ENCODE results near the gene GAGE12J.
"Not testable (repeated sequence)": the region's sequence is repeated elsewhere in the genome, so short reads cannot be mapped to it uniquely, and the experiment has no call there.

Gene GAGE12J, protein sequence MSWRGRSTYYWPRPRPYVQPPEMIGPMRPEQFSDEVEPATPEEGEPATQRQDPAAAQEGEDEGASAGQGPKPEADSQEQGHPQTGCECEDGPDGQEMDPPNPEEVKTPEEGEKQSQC

DNA sequence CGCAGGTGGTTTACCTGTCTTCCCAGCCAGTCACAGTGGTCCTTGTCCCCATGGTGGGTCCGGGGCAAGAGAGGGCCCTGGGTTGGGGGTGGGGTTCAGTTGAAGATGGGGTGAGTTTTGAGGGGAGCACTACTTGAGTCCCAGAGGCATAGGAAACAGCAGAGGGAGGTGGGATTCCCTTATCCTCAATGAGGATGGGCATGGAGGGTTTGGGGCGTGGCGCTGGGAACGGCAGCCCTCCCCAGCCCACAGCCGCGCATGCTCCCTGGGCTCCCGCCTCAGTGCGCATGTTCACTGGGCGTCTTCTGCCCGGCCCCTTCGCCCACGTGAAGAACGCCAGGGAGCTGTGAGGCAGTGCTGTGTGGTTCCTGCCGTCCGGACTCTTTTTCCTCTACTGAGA, at the start of gene GAGE12J:
Gene GAGE12J (plus strand): TSS at position 301 of the 400 bp plus-strand sequence. CDS start 1,157 bp downstream, outside the sequence.
- DNase-seq (ENCODE audit: low spot score); H3K4me1 Mint-ChIP-seq (ENCODE audit: low read depth); H3K9me3 Mint-ChIP-seq; H3K4me3 Mint-ChIP-seq; H3K27me3 Mint-ChIP-seq (ENCODE audit: low read depth); H3K36me3 Mint-ChIP-seq (ENCODE audit: low read depth); H3K27ac Mint-ChIP-seq: not testable (repeated sequence)

DNA sequence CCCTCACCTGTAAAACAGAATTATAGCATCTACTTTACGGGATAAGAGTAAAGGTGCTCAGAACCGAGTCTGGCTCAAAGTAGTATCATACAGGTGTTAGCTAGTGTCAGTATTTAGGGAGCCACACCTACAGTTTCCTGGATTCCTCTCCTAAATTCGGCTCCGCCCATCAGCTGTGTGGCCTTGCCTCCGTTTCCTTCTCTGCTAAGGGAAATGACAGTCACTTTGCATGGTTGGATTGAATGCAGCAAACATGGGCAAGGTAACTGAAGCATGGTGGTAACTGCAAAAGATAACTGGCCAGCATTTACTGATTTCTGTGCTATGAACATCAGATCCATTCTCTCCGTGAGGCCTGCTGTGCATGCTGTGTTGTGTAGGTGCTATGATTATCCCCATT, 49.4 kb upstream of the GAGE12J start:
- Mint-ChIP-seq H3K4me1 (ENCODE audit: low read depth) (peaks cover 61% of the 10 kb centered on the region), H3K9me3 (no peaks in the 10 kb centered on the region), H3K4me3 (peak overlapping the region; percentile 76), H3K27ac (peak overlapping the region; percentile 92), H3K36me3 (ENCODE audit: low read depth) (peaks cover 46% of the 10 kb centered on the region), H3K27me3 (ENCODE audit: low read depth) (no peaks in the 10 kb centered on the region)
- DNase-seq (ENCODE audit: low spot score): no peak

DNA sequence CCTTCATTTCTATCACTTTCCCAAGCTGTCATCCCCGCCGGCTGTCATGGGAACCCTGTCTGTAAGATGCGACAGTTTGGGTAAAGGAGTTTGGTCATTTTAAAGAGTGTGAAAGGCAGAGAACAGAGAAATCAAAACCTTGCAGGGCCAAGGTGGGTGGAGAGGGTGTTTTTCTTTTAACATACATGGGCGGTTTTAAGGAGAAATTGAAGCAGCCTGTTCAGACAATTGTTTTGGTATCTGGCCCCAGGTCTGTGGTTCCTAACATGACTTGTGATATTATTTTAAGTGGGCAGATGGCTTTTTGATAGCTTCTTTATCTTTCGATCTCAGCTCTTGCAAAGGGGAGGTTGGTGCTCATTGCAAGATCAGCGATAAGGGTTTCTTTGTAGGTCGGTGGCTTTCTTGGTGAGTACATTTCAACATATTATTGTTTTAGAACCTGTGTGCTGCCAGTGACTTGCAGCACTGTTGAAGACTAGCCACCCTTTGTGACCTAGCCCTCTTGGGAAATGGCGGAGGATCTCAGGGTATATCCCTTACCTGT, 48.6 kb upstream of the GAGE12J start:
- Mint-ChIP-seq H3K27ac (peak overlapping the region; percentile 92), H3K27me3 (ENCODE audit: low read depth) (no peaks in the 10 kb centered on the region), H3K4me1 (ENCODE audit: low read depth) (peaks cover 65% of the 10 kb centered on the region), H3K4me3 (peak overlapping the region; percentile 76), H3K9me3 (no peaks in the 10 kb centered on the region), H3K36me3 (ENCODE audit: low read depth) (peaks cover 55% of the 10 kb centered on the region)
- DNase-seq (ENCODE audit: low spot score): peak; percentile 65

DNA sequence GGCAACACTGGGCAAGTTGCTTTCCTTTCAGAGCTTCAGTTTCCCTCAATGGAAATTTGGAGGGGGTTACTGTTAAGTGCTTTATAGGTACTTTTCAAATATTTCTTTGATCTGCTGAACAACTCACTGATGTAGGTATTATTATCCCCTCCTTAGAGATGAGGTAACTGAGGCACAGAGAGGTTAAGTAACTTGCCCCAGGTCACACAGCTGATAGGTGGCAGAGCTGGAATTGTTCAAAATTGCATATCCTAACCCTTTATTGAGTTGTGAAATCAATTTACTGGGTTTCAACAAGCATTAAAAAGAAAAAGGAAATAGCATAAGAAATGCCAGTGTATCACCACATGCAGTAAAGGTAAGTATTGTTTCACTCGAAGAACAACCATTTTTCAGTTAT, 45.6 kb upstream of the GAGE12J start:
- no peak for DNase-seq (ENCODE audit: low spot score)
- H3K9me3 Mint-ChIP-seq: no peaks in the 10 kb centered on the region
- peaks cover 64% of the 10 kb centered on the region for H3K36me3 Mint-ChIP-seq (ENCODE audit: low read depth)
- H3K4me1 Mint-ChIP-seq (ENCODE audit: low read depth): peaks cover 62% of the 10 kb centered on the region
- peak overlapping the region; percentile 36 for H3K4me3 Mint-ChIP-seq
- H3K27ac Mint-ChIP-seq: peak overlapping the region; percentile 95
- no peaks in the 10 kb centered on the region for H3K27me3 Mint-ChIP-seq (ENCODE audit: low read depth)

DNA sequence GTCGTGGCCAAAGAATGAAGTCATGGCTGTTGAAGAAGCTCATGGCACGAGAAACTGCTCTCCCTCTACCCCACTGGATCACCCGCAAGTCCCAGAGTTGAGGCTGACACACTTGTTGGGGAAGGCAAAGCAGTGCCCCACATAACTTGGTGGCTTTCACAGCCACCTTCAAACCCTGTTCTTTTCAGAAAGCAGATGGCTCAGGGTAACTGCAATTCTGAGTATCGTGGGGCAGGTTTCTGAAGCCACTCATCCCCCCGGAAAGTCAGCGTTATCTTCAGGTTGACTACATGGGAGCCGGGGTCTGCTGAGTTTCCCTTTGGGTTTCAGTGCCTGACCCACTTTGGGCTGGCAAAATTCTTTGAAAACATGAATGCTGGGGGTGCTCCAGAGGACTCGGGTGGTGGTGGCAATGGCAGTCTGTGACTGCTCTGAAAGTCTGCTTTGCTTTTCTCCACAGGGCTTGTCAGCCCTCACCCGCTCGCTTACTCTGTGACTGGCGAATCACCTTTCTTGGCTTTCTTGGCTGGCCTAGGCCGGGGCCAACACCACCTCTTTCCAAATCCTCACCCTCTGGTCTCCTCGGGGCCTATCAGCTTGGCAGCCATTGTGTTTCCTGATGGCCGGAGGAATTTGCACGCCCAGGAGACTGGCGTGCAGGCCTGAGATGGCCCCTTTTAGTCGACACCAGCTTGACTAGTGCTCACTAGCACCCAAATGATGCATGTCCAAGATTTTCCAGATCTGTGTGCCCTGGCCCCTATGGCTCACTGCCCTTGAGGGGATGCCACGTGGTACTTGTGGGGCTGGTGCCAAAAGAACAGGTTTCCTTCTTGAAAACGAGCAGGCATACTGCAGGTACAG, 44.9 kb upstream of the GAGE12J start:
- Mint-ChIP-seq H3K4me1 (ENCODE audit: low read depth) (peaks cover 56% of the 10 kb centered on the region), H3K4me3 (peak overlapping the region; percentile 73), H3K27me3 (ENCODE audit: low read depth) (no peaks in the 10 kb centered on the region), H3K9me3 (no peaks in the 10 kb centered on the region), H3K27ac (peak overlapping the region; percentile 95), H3K36me3 (ENCODE audit: low read depth) (peaks cover 60% of the 10 kb centered on the region)
- no peak for DNase-seq (ENCODE audit: low spot score)

DNA sequence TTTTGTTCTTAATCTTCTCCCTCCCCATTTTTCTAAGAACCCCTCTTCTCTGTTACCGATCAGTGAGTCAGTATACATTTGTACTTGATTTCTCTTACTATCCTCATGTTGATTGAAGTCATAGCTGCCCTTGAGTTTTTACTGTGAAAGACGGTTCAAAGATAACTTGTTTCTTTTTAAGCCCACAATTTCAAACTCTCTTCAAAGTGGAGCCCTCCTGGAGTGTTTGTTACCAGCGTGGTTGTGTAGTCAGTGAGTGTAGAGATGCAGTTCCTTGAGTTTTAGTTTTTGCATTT, 44.4 kb upstream of the GAGE12J start:
- Mint-ChIP-seq H3K27ac (peak overlapping the region; percentile 95), H3K36me3 (ENCODE audit: low read depth) (peaks cover 63% of the 10 kb centered on the region), H3K4me1 (ENCODE audit: low read depth) (peaks cover 57% of the 10 kb centered on the region), H3K9me3 (no peaks in the 10 kb centered on the region), H3K27me3 (ENCODE audit: low read depth) (no peaks in the 10 kb centered on the region), H3K4me3 (peak overlapping the region; percentile 73)
- no peak for DNase-seq (ENCODE audit: low spot score)

DNA sequence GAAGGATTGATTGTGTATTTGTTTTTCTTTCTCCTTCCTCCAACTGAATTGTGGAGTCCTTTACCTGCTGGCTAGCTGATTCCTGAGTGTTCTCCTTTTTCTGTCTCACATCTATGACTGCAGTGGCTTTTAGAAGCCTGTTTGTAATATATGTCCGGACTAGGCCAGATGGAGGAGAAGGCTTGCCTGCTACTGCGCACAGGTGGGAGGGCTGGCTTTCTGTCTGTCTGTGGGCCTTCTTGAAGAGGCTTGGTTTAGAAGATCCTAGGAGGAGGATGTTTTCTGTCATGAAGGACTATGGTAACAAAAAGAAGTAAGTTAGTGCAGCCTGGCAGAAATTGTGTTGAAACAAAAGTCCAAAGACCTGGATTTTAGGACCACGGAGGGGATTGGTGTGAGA, 43.8 kb upstream of the GAGE12J start:
- Mint-ChIP-seq H3K27ac (peak overlapping the region; percentile 95), H3K4me1 (ENCODE audit: low read depth) (peaks cover 55% of the 10 kb centered on the region), H3K36me3 (ENCODE audit: low read depth) (peaks cover 67% of the 10 kb centered on the region), H3K4me3 (peak overlapping the region; percentile 73), H3K27me3 (ENCODE audit: low read depth) (no peaks in the 10 kb centered on the region), H3K9me3 (no peaks in the 10 kb centered on the region)
- no peak for DNase-seq (ENCODE audit: low spot score)

DNA sequence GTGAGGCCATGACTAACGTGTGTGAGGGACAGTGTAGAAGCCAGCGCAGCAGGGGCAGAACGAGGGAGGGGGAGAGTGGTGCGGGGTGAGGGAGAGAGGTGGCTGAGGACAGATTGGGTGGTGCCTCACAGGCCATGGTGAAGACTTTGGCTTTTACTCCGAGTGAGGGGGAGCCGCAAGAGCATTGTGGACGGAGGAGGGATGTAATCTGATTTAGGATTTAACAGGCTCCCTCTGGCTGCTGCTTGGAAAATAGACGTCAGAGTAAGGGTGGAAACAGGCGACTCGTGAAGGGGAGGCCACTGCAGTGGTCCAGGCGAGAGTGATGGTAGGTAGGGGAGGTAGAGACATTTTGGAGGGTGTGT, 39.2 kb upstream of the GAGE12J start:
- Mint-ChIP-seq H3K27me3 (ENCODE audit: low read depth) (no peaks in the 10 kb centered on the region), H3K27ac (peak overlapping the region; percentile 31), H3K4me3 (no peak overlapping the region), H3K36me3 (ENCODE audit: low read depth) (peaks cover 44% of the 10 kb centered on the region), H3K4me1 (ENCODE audit: low read depth) (peaks cover 21% of the 10 kb centered on the region), H3K9me3 (no peaks in the 10 kb centered on the region)
- DNase-seq (ENCODE audit: low spot score): no peak

DNA sequence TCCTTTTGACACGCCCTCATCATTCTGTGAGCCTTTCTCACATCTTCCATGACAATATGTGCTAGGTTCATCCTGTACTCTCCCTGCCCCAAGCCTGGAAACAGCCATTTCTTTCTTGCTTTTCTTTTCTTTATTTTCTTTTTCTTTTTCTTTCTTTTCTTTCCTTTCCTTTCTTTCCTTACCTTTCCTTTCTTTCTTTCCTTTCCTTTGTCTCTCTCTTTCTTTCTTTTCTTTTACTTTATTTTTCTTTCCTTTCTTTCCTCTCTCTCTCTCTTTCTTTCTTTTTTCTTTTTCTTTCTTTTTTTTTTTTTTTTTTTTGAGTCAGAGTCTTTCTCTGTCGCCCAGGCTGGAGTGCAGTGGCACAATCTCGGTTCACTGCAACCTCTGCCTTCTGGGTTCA, 37.6 kb upstream of the GAGE12J start:
- Mint-ChIP-seq H3K4me3 (no peak overlapping the region), H3K27ac (no peak overlapping the region), H3K36me3 (ENCODE audit: low read depth) (peaks cover 40% of the 10 kb centered on the region), H3K4me1 (ENCODE audit: low read depth) (peaks cover 20% of the 10 kb centered on the region), H3K27me3 (ENCODE audit: low read depth) (no peaks in the 10 kb centered on the region), H3K9me3 (no peaks in the 10 kb centered on the region)
- DNase-seq (ENCODE audit: low spot score): no peak

DNA sequence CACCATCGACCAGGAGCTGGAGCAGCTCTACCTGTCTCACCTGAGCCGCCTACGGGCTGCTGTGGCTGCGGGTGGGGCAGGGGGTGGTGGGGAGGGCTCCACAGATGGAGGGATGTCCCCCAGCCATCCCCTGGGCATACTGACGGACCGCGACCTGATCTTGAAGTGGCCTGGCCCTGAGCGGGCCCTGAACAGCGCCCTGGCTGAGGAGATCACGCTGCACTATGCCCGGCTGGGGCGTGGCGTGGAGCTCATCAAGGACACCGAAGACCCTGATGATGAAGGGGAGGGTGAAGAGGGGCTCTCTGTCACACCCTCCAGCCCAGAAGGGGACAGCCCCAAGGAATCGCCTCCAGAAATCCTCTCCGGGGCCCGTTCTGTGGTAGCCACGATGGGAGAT, 35.7 kb upstream of the GAGE12J start:
- no peak overlapping the region for H3K4me3 Mint-ChIP-seq
- peaks cover 30% of the 10 kb centered on the region for H3K36me3 Mint-ChIP-seq (ENCODE audit: low read depth)
- peaks cover 18% of the 10 kb centered on the region for H3K4me1 Mint-ChIP-seq (ENCODE audit: low read depth)
- no peak for DNase-seq (ENCODE audit: low spot score)
- no peak overlapping the region for H3K27ac Mint-ChIP-seq
- no peaks in the 10 kb centered on the region for H3K27me3 Mint-ChIP-seq (ENCODE audit: low read depth)
- no peaks in the 10 kb centered on the region for H3K9me3 Mint-ChIP-seq

DNA sequence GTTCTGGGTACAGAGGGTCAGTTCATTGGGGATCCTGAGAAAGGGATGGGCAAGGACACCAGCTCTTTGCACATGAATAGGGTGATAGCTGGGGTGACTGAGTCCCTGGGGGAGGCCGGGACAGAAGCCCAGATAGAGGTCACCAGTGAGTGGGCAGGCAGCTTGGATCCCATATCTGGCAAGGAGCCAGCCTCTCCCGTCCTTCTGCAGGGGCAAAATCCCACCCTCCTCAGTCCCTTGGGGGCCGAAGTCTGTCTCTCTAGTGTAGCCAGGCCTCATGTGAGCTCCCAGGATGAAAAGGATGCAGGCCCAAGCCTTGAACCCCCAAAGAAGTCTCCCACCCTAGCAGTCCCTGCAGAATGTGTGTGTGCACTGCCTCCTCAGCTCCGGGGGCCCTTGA, 35.3 kb upstream of the GAGE12J start:
- Mint-ChIP-seq H3K27me3 (ENCODE audit: low read depth) (no peaks in the 10 kb centered on the region), H3K36me3 (ENCODE audit: low read depth) (peaks cover 30% of the 10 kb centered on the region), H3K27ac (no peak overlapping the region), H3K4me1 (ENCODE audit: low read depth) (peaks cover 18% of the 10 kb centered on the region), H3K9me3 (no peaks in the 10 kb centered on the region), H3K4me3 (no peak overlapping the region)
- DNase-seq (ENCODE audit: low spot score): no peak

DNA sequence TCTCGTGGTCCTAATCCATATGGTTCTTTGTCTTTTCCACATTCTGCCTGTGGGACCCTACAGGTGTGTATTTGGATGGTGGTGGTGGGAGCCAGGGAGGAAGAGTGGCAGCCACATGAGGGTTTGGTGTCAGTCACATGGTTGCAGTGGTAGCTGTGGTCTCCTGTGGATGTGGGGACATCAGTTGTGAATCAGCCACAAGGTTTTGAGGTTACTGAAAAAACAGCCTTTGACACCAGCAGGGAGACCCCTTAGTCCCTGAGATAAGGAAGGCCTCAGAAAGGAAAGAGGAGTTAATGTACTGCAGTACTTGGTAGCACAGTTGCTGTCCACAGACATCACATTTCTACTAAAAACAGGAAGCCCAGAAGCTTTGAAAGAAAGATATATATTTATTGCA, 34.2 kb upstream of the GAGE12J start:
- H3K4me3 Mint-ChIP-seq: no peak overlapping the region
- peaks cover 20% of the 10 kb centered on the region for H3K4me1 Mint-ChIP-seq (ENCODE audit: low read depth)
- no peak for DNase-seq (ENCODE audit: low spot score)
- peaks cover 22% of the 10 kb centered on the region for H3K36me3 Mint-ChIP-seq (ENCODE audit: low read depth)
- H3K9me3 Mint-ChIP-seq: no peaks in the 10 kb centered on the region
- H3K27ac Mint-ChIP-seq: peak overlapping the region; percentile 31
- H3K27me3 Mint-ChIP-seq (ENCODE audit: low read depth): no peaks in the 10 kb centered on the region

DNA sequence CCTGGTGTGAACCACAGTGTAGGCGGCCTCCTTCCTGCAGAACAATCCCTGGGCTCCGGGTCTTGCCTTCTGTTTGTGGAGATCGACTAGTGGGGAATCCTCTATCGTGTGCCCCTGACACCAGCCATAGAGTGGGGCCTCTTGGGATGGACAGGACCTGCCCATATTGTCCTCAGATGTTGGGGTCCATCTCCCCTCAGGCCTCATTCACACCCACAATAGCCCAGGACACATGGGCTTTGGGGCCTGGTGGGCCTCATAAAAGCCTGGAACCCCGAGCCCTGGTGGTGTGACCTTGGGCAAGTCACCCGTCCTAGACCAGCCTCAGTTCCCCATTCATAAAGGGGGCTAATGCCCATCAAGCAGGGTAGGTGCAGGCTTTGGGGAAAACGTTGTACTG, 31.6 kb upstream of the GAGE12J start:
- H3K36me3 Mint-ChIP-seq (ENCODE audit: low read depth): peaks cover 15% of the 10 kb centered on the region
- no peak overlapping the region for H3K27ac Mint-ChIP-seq

DNA sequence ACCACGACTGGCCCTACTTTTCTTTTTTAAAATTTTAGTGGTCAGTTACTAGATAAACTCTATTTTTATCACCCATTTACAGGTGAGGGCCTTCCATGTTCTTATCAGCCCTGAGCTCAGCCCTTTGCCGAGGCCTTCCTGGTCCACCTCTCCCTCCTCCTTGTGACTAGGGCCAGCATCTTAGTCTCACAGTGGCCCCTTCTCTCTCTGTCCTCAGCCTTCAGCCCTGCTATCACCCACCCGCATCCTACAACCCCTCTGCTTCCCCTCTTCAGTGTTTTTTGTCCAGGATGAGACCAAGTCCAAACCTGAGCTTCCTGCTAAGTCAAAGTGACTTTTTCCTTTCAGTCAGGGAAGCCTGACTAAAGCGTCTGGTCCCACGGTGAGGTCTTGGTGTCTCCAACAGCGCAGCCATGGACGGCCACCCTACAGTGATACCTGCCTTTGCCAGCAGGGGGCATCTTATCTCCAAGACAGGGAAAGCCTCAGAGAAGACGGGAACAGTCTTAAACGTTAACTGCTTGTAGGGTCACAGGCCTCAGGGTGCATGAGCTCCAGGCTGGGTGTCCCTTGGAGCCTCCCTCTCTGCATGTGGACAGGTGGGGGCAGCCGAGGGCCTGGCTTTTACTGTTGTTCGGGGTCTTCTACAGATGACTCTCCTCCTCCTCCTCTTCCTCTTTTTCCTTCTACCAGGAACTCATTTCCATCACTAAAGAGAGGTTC, 30.1 kb upstream of the GAGE12J start:
- no peaks in the 10 kb centered on the region for H3K27me3 Mint-ChIP-seq (ENCODE audit: low read depth)
- DNase-seq (ENCODE audit: low spot score): no peak
- peaks cover 25% of the 10 kb centered on the region for H3K4me1 Mint-ChIP-seq (ENCODE audit: low read depth)
- no peaks in the 10 kb centered on the region for H3K9me3 Mint-ChIP-seq
- H3K27ac Mint-ChIP-seq: no peak overlapping the region
- peaks cover 14% of the 10 kb centered on the region for H3K36me3 Mint-ChIP-seq (ENCODE audit: low read depth)
- H3K4me3 Mint-ChIP-seq: no peak overlapping the region

More for the DNA sequence above, 31.6 kb upstream of the GAGE12J start:
- Mint-ChIP-seq H3K27me3 (ENCODE audit: low read depth) (no peaks in the 10 kb centered on the region), H3K9me3 (no peaks in the 10 kb centered on the region), H3K4me3 (no peak overlapping the region), H3K4me1 (ENCODE audit: low read depth) (peaks cover 19% of the 10 kb centered on the region)
- no peak for DNase-seq (ENCODE audit: low spot score)
